HepG2 (cell line): Measurements from ENCODE around the gene SNF8. TPM values are rescaled to one million over a fixed set of nuclear protein-coding genes. Genes with fewer than 3 reads are reported as not detected.
A peak's percentile ranks its signal among the peaks of the same experiment; 100 is the strongest.

Experiments
- ASH2L ChIP-seq: fragments of 300-600, 200-600 bp; sonication (generic); IDR thresholded peaks from 2 replicates; pipeline ENCODE4 v1.7.0; 2017; ENCODE audit warnings: low read depth, mild to moderate bottlenecking, moderate library complexity, mixed read lengths, low read length; ENCODE audit not compliant: insufficient read length
- KAT8 ChIP-seq: IDR thresholded peaks from 2 replicates; pipeline ENCODE4 v1.6.1; 2016; ENCODE audit warnings: missing genetic modification reagents, missing compliant biosample characterization
- KDM5A ChIP-seq: fragments of 200-600 bp; sonication (generic); IDR thresholded peaks from 2 replicates; pipeline ENCODE4 v1.7.0; 2018; ENCODE audit warnings: antibody characterized with exemption, mild to moderate bottlenecking, low read length, borderline replicate concordance
- MAFG ChIP-seq: sonication (generic); formaldehyde crosslinking; IDR thresholded peaks from 2 replicates; pipeline ENCODE4 v1.5.1; 2020; ENCODE audit warnings: mild to moderate bottlenecking, missing genetic modification reagents
- MBD4 ChIP-seq: IDR thresholded peaks from 2 replicates; pipeline ENCODE4 v1.6.1; 2012; ENCODE audit warnings: low read length, inconsistent platforms, borderline replicate concordance
- POLR2AphosphoS2 ChIP-seq: IDR thresholded peaks from 2 replicates; pipeline ENCODE4 v1.6.1; 2011; ENCODE audit warnings: low read depth, low read length, improper control_type of control experiment
- POLR2G ChIP-seq: fragments of 200-400 bp; formaldehyde crosslinking; IDR thresholded peaks from 2 replicates; pipeline ENCODE4 v1.6.1; 2018; ENCODE audit warnings: mild to moderate bottlenecking, low read depth, low read length, moderate library complexity
- RFX3 ChIP-seq: IDR thresholded peaks from 2 replicates; pipeline ENCODE4 v1.6.1; 2016; ENCODE audit warnings: missing biosample characterization, missing genetic modification reagents
- SAFB2 ChIP-seq: sonication (generic); formaldehyde crosslinking; IDR thresholded peaks from 2 replicates; pipeline ENCODE4 v1.5.1; 2020; ENCODE audit warnings: missing genetic modification reagents, low read depth, mild to moderate bottlenecking, borderline replicate concordance
- SMC3 ChIP-seq: IDR thresholded peaks from 2 replicates; pipeline ENCODE4 v1.6.1; 2011; ENCODE audit warnings: low read length, improper control_type of control experiment
- TBX2 ChIP-seq: sonication (generic); formaldehyde crosslinking; IDR thresholded peaks from 2 replicates; pipeline ENCODE4 v1.5.0; 2020; ENCODE audit warnings: missing genetic modification reagents, mild to moderate bottlenecking, borderline replicate concordance
- TEAD2 ChIP-seq: sonication (generic); formaldehyde crosslinking; IDR thresholded peaks from 2 replicates; pipeline ENCODE4 v1.9.0; 2021; ENCODE audit warnings: missing genetic modification reagents
- TSC22D2 ChIP-seq: sonication (generic); formaldehyde crosslinking; IDR thresholded peaks from 2 replicates; pipeline ENCODE4 v1.5.1; 2020; ENCODE audit warnings: missing genetic modification reagents, mild to moderate bottlenecking, borderline replicate concordance
- XRCC5 ChIP-seq: fragments of 200-400 bp; formaldehyde crosslinking; optimal IDR thresholded peaks from 2 replicates; pipeline ENCODE3; 2017; ENCODE audit warnings: mild to moderate bottlenecking, low read length
- ZNF331 ChIP-seq: sonication (generic); formaldehyde crosslinking; IDR thresholded peaks from 2 replicates; pipeline ENCODE4 v1.4.0; 2020; ENCODE audit warnings: missing genetic modification reagents
- ZNF33B ChIP-seq: sonication (generic); formaldehyde crosslinking; IDR thresholded peaks from 2 replicates; pipeline ENCODE4 v1.5.1; 2020; ENCODE audit warnings: mild to moderate bottlenecking, missing genetic modification reagents
- ZNF367 ChIP-seq: sonication (generic); formaldehyde crosslinking; IDR thresholded peaks from 2 replicates; pipeline ENCODE4 v1.4.0; 2020; ENCODE audit warnings: missing genetic modification reagents, borderline replicate concordance
- ZNF383 ChIP-seq: sonication (generic); formaldehyde crosslinking; IDR thresholded peaks from 2 replicates; pipeline ENCODE4 v1.4.0; 2020; ENCODE audit warnings: missing genetic modification reagents, mild to moderate bottlenecking, borderline replicate concordance
- ZNF674 ChIP-seq: sonication (generic); formaldehyde crosslinking; IDR thresholded peaks from 2 replicates; pipeline ENCODE4 v1.5.0; 2020; ENCODE audit warnings: low read depth, mild to moderate bottlenecking, missing genetic modification reagents
- ZNF850 ChIP-seq: sonication (generic); formaldehyde crosslinking; conservative IDR thresholded peaks from 2 replicates; pipeline ENCODE4 v1.9.0; 2021; ENCODE audit warnings: mild to moderate bottlenecking, missing genetic modification reagents
- polyA plus RNA-seq, 8 experiments: library from polyadenylated mRNA; depleted of rRNA in 3 of 8; stranded (reverse) in 7 of 8; unstranded in 1 of 8; fragments of >200 nt; fragmentation: Illumina TruSeq in 4 of 8; extraction: Trizol in 4 of 8; gene quantifications; 2 replicates each; pipeline versions ENCODE4 v1.2.1 to v1.2.3, GENCODE V29; 2011 to 2016; ENCODE audit warnings: low read depth in 4 of 8, missing spikeins in 1 of 8, mixed read lengths in 1 of 8; ENCODE audit not compliant: insufficient read depth in 1 of 8
- total RNA-seq, 5 experiments: library from RNA; depleted of rRNA; stranded (reverse); fragments of >200 nt; fragmentation: Illumina TruSeq; extraction: Trizol; gene quantifications; 2 replicates each; pipeline ENCODE4 v1.2.3, GENCODE V29; 2016; ENCODE audit warnings: low read depth in 1 of 5
- TF ChIP-seq, protein P1 (sequence below): sonication (generic); IDR thresholded peaks from 2 replicates; pipeline ENCODE4 v1.6.1; 2016; ENCODE audit warnings: low read depth, borderline replicate concordance
- TF ChIP-seq, protein P2 (sequence below): sonication (generic); formaldehyde crosslinking; IDR thresholded peaks from 2 replicates; pipeline ENCODE4 v1.4.0; 2020; ENCODE audit warnings: missing genetic modification reagents, mild to moderate bottlenecking, borderline replicate concordance
- TF ChIP-seq, protein P3 (sequence below): sonication (generic); formaldehyde crosslinking; IDR thresholded peaks from 2 replicates; pipeline ENCODE4 v1.8.0; 2022; ENCODE audit warnings: mild to moderate bottlenecking, missing genetic modification reagents, moderate library complexity
- TF ChIP-seq, protein P4 (sequence below): IDR thresholded peaks from 2 replicates; pipeline ENCODE4 v1.6.1; 2016; ENCODE audit warnings: low read depth, control low read depth
- TF ChIP-seq, protein P5 (sequence below): sonication (generic); formaldehyde crosslinking; IDR thresholded peaks from 2 replicates; pipeline ENCODE4 v1.9.0; 2021; ENCODE audit warnings: missing genetic modification reagents, mild to moderate bottlenecking, borderline replicate concordance

SNF8 gene
- total and polyA plus RNA-seq, 2 of the 13 experiments (the other 11 are each of a cell fraction or from before 2014, with no cell fraction given) = 114 to 153 TPM

DNA sequence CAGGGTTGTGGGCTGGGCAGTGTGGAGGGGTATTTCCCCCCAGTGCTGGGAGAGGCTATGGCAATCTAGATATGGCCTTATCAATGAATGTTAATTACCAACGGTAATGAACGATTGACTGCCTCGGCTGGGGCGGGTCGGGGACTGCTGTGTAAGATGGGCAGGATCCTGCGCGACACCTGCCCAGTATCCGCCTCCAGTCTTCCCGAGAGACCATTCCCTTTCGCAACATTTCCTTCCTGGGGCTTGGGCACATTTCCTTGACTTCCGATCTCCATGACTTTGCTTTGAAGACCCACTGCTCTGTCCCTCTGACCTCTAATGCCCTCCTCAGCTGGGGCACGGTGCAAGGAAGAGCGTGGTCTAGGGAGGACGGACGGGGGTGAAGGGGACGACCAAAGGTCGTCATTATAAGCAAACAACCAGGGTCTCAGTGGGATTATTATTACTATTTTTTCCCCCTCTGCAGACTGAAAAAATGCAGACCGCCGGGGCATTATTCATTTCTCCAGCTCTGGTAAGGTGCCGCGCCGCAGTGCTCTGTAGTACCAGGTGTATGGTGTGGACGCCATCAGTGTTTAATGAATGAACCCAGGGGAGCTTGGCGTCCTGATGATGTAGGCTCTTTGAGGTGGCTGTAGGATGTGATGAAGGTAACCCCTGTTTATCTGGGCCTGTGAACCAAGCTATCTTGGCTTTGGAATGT is 51.5 kb downstream of the SNF8 start (continued):
- TF ChIP-seq SAFB2 (CRISPR knock-in tag) (0 out of 2 replicates have a peak, but pooled peaks have one; percentile 86), MBD4 (no peak), TBX2 (CRISPR knock-in tag) (no peak), RFX3 (CRISPR knock-in tag) (no peak), KAT8 (CRISPR knock-in tag) (no peak), ZNF674 (CRISPR knock-in tag) (no peak), SMC3 (no peak; the same call in 1 of the 2 replicates), ZNF383 (CRISPR knock-in tag) (no peak), XRCC5 (no peak), POLR2G (no peak; the same call in 1 of the 2 replicates), TSC22D2 (CRISPR knock-in tag) (no peak), TEAD2 (no peak), KDM5A (no peak; the same call in 1 of the 2 replicates), ZNF367 (CRISPR knock-in tag) (no peak), ASH2L (no peak), MAFG (no peak), ZNF850 (CRISPR knock-in tag) (no peak), ZNF33B (no peak; the same call in 1 of the 2 replicates), POLR2AphosphoS2 (no peak), ZNF331 (CRISPR knock-in tag) (no peak)
- TF ChIP-seq, protein P1, sequence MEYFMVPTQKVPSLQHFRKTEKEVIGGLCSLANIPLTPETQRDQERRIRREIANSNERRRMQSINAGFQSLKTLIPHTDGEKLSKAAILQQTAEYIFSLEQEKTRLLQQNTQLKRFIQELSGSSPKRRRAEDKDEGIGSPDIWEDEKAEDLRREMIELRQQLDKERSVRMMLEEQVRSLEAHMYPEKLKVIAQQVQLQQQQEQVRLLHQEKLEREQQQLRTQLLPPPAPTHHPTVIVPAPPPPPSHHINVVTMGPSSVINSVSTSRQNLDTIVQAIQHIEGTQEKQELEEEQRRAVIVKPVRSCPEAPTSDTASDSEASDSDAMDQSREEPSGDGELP = no peak
- TF ChIP-seq, protein P2, sequence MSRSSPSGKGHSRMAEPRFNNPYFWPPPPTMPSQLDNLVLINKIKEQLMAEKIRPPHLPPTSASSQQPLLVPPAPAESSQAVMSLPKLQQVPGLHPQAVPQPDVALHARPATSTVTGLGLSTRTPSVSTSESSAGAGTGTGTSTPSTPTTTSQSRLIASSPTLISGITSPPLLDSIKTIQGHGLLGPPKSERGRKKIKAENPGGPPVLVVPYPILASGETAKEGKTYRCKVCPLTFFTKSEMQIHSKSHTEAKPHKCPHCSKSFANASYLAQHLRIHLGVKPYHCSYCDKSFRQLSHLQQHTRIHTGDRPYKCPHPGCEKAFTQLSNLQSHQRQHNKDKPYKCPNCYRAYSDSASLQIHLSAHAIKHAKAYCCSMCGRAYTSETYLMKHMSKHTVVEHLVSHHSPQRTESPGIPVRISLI (CRISPR knock-in tag) = no peak; the same call in 1 of the 2 replicates
- TF ChIP-seq, protein P3, sequence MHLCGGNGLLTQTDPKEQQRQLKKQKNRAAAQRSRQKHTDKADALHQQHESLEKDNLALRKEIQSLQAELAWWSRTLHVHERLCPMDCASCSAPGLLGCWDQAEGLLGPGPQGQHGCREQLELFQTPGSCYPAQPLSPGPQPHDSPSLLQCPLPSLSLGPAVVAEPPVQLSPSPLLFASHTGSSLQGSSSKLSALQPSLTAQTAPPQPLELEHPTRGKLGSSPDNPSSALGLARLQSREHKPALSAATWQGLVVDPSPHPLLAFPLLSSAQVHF (CRISPR knock-in tag) = no peak
- TF ChIP-seq, protein P4, sequence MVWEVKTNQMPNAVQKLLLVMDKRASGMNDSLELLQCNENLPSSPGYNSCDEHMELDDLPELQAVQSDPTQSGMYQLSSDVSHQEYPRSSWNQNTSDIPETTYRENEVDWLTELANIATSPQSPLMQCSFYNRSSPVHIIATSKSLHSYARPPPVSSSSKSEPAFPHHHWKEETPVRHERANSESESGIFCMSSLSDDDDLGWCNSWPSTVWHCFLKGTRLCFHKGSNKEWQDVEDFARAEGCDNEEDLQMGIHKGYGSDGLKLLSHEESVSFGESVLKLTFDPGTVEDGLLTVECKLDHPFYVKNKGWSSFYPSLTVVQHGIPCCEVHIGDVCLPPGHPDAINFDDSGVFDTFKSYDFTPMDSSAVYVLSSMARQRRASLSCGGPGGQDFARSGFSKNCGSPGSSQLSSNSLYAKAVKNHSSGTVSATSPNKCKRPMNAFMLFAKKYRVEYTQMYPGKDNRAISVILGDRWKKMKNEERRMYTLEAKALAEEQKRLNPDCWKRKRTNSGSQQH (CRISPR knock-in tag) = no peak; the same call in 1 of the 2 replicates
- TF ChIP-seq, protein P5, sequence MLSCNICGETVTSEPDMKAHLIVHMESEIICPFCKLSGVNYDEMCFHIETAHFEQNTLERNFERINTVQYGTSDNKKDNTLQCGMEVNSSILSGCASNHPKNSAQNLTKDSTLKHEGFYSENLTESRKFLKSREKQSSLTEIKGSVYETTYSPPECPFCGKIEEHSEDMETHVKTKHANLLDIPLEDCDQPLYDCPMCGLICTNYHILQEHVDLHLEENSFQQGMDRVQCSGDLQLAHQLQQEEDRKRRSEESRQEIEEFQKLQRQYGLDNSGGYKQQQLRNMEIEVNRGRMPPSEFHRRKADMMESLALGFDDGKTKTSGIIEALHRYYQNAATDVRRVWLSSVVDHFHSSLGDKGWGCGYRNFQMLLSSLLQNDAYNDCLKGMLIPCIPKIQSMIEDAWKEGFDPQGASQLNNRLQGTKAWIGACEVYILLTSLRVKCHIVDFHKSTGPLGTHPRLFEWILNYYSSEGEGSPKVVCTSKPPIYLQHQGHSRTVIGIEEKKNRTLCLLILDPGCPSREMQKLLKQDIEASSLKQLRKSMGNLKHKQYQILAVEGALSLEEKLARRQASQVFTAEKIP (CRISPR knock-in tag) = no peak
